Measurements from ENCODE around the gene DSTN.

DNA sequence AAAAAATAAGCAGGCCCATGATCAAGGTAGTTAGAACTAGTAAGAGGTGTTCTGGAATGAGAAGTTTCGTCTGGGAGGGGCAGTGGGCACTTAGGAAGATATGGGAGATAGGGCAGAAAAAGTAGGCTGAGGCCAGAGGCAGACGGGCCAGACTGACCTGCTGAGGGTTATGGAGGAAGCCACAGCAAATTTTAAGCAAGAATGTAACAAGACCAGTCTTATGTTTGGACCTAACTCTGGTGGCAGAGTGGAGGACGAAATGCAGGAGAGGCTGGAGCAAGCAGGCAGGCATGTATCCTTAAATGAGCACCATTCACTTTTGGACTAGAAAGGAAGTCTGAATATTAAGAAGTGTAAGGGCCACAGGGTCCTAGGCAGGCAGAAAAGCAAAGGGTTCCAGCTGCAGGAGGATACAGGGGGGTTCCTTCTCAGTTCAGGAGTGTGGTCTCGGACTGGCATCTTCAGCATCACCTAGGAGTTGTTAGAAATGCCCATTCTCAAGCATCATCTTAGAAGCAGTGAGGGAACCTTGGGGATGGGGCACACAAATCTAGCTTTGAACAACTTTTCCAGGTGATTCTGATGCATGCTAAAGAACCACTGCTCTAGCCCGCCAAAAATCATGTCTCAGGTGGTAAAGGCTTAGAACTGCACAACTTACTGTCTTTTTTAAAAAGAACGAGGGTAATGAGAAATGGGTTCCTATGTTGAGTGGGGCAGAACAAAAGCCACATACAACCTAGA lies 1.7 kb upstream of the DSTN start:
- TF ChIP-seq, protein P1, sequence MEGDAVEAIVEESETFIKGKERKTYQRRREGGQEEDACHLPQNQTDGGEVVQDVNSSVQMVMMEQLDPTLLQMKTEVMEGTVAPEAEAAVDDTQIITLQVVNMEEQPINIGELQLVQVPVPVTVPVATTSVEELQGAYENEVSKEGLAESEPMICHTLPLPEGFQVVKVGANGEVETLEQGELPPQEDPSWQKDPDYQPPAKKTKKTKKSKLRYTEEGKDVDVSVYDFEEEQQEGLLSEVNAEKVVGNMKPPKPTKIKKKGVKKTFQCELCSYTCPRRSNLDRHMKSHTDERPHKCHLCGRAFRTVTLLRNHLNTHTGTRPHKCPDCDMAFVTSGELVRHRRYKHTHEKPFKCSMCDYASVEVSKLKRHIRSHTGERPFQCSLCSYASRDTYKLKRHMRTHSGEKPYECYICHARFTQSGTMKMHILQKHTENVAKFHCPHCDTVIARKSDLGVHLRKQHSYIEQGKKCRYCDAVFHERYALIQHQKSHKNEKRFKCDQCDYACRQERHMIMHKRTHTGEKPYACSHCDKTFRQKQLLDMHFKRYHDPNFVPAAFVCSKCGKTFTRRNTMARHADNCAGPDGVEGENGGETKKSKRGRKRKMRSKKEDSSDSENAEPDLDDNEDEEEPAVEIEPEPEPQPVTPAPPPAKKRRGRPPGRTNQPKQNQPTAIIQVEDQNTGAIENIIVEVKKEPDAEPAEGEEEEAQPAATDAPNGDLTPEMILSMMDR (conservative IDR thresholded peaks at IDR 0.05; ENCODE audit: low read length): no peak
- TF ChIP-seq EZH2phosphoT487 (IDR thresholded peaks at IDR 0.05; ENCODE audit: borderline replicate concordance): no peak

Data from Loucy (cell line).